HL-60 (cell line): Measurements from ENCODE around the gene ELOVL6.

Experiments
- DNase-seq, 2 experiments: peaks; one replicate each; pipeline ENCODE4 v3.0.0-alpha.2; 2010 to 2020; ENCODE audit warnings: low read depth in 1 of 2, low spot score in 1 of 2
- H3K27ac ChIP-seq: fragments of 250-450 bp; sonication (Bioruptor Pico); replicated peaks from 2 replicates; pipeline ENCODE4 v1.5.1; 2020; ENCODE audit warnings: mild to moderate bottlenecking, moderate library complexity
- H3K27me3 ChIP-seq: fragments of 250-450 bp; sonication (Bioruptor Pico); 2 replicates; pipeline ENCODE4 v1.5.1; 2021; ENCODE audit warnings: mild to moderate bottlenecking, moderate library complexity; ENCODE audit not compliant: insufficient read depth, poor library complexity, severe bottlenecking
- H3K4me3 ChIP-seq: replicated peaks from 2 replicates; pipeline ENCODE4 v1.5.1; 2011; ENCODE audit warnings: mild to moderate bottlenecking, control low read depth, low read length; ENCODE audit not compliant: insufficient read depth
- GABPA ChIP-seq: IDR thresholded peaks from 2 replicates; pipeline ENCODE4 v1.6.1; 2012; ENCODE audit warnings: low read depth
- POLR2AphosphoS5 ChIP-seq: IDR thresholded peaks from 2 replicates; pipeline ENCODE4 v1.6.1; 2012; ENCODE audit warnings: low read depth
- SPI1 ChIP-seq: IDR thresholded peaks from 2 replicates; pipeline ENCODE4 v1.6.1; 2012; ENCODE audit warnings: low read depth, mild to moderate bottlenecking, borderline replicate concordance
- TF ChIP-seq, protein P1 (sequence below): IDR thresholded peaks from one replicate; pipeline ENCODE4 v1.5.1; 2011; ENCODE audit warnings: low read length, control low read depth, inconsistent platforms; ENCODE audit not compliant: insufficient read depth
- TF ChIP-seq, protein P2 (sequence below): IDR thresholded peaks from 2 replicates; pipeline ENCODE4 v1.6.1; 2012; ENCODE audit warnings: low read depth; ENCODE audit not compliant: insufficient replicate concordance

The ELOVL6 gene

DNA sequence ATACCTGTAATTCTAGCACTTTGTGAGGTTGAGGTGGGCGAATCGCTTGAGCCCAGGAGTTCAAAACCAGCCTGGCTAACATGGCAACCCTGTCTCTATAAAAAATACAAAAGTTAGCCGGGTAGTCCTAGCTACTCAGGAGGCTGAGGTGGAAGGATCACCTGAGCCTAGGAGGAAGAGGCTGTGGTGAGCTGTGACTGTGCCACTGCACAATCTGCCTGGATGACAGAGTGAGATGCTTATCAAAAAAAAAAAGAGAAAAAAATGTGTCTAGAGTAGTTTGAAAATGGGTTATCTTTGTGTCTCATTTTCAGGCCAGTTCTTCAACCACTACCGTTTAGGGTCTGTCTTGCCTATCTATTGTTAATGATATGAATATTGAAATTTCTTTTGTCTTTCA is 187.6 kb downstream of the ELOVL6 start:
- H3K27ac ChIP-seq: no peak overlapping the region
- TF ChIP-seq, protein P1, sequence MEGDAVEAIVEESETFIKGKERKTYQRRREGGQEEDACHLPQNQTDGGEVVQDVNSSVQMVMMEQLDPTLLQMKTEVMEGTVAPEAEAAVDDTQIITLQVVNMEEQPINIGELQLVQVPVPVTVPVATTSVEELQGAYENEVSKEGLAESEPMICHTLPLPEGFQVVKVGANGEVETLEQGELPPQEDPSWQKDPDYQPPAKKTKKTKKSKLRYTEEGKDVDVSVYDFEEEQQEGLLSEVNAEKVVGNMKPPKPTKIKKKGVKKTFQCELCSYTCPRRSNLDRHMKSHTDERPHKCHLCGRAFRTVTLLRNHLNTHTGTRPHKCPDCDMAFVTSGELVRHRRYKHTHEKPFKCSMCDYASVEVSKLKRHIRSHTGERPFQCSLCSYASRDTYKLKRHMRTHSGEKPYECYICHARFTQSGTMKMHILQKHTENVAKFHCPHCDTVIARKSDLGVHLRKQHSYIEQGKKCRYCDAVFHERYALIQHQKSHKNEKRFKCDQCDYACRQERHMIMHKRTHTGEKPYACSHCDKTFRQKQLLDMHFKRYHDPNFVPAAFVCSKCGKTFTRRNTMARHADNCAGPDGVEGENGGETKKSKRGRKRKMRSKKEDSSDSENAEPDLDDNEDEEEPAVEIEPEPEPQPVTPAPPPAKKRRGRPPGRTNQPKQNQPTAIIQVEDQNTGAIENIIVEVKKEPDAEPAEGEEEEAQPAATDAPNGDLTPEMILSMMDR: no peak
- TF ChIP-seq, protein P2, sequence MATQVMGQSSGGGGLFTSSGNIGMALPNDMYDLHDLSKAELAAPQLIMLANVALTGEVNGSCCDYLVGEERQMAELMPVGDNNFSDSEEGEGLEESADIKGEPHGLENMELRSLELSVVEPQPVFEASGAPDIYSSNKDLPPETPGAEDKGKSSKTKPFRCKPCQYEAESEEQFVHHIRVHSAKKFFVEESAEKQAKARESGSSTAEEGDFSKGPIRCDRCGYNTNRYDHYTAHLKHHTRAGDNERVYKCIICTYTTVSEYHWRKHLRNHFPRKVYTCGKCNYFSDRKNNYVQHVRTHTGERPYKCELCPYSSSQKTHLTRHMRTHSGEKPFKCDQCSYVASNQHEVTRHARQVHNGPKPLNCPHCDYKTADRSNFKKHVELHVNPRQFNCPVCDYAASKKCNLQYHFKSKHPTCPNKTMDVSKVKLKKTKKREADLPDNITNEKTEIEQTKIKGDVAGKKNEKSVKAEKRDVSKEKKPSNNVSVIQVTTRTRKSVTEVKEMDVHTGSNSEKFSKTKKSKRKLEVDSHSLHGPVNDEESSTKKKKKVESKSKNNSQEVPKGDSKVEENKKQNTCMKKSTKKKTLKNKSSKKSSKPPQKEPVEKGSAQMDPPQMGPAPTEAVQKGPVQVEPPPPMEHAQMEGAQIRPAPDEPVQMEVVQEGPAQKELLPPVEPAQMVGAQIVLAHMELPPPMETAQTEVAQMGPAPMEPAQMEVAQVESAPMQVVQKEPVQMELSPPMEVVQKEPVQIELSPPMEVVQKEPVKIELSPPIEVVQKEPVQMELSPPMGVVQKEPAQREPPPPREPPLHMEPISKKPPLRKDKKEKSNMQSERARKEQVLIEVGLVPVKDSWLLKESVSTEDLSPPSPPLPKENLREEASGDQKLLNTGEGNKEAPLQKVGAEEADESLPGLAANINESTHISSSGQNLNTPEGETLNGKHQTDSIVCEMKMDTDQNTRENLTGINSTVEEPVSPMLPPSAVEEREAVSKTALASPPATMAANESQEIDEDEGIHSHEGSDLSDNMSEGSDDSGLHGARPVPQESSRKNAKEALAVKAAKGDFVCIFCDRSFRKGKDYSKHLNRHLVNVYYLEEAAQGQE: no peak
- TF ChIP-seq GABPA (no peak), SPI1 (no peak), POLR2AphosphoS5 (no peak)
- H3K27me3 ChIP-seq: peaks cover 2% of the 10 kb centered on the region
- no peak for DNase-seq
- H3K4me3 ChIP-seq: no peak overlapping the region

- peaks cover 2% of the 10 kb centered on the region for H3K27me3 ChIP-seq
- H3K27ac ChIP-seq: no peak overlapping the region
- H3K4me3 ChIP-seq: no peak overlapping the region
- DNase-seq: no peak
- TF ChIP-seq, protein P2: no peak
- TF ChIP-seq POLR2AphosphoS5: no peak
- no peak for TF ChIP-seq GABPA
- no peak for TF ChIP-seq SPI1
- TF ChIP-seq, protein P1: no peak
These were observed 188.9 kb downstream of the ELOVL6 start for GRCh38 chr4:110009550-110009949.

DNA sequence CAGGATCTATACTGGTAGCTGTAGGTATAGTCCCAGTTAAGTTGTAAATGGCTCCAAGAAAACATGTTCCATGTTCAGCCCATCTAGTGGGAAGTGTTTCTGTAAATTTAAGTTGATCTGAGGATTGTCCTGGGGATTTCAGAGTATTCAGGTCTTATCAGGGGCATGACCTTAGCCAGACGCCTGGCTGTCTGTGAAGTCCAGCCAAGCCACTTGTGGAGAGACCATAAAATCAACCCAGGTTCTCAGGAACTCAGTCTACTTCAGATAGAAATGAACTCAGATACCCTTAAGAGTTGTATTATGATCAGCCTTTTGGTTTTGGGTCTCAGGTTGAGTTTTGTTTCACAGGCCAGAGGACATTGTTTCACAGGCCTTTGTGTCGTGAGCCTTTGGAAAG is 189.9 kb downstream of the ELOVL6 start:
- no peak overlapping the region for H3K4me3 ChIP-seq
- no peak overlapping the region for H3K27ac ChIP-seq
- peaks cover 2% of the 10 kb centered on the region for H3K27me3 ChIP-seq
- DNase-seq: no peak
- TF ChIP-seq, protein P1: no peak
- TF ChIP-seq GABPA: no peak
- TF ChIP-seq, protein P2: no peak
- no peak for TF ChIP-seq SPI1
- no peak for TF ChIP-seq POLR2AphosphoS5
